NCI-H1105 treated with DMSO at 0.1 percent for 48 hours (cell line): Measurements from ENCODE around the gene NUDT14.

Experiments
- DNase-seq: peaks from one replicate; lab custom pipeline; 2025; lab: John Stamatoyannopoulos, UW

Gene NUDT14

GRCh38 chr14:105158794-105159193 lies 22.3 kb downstream of the NUDT14 start:
- no peak for DNase-seq

DNA sequence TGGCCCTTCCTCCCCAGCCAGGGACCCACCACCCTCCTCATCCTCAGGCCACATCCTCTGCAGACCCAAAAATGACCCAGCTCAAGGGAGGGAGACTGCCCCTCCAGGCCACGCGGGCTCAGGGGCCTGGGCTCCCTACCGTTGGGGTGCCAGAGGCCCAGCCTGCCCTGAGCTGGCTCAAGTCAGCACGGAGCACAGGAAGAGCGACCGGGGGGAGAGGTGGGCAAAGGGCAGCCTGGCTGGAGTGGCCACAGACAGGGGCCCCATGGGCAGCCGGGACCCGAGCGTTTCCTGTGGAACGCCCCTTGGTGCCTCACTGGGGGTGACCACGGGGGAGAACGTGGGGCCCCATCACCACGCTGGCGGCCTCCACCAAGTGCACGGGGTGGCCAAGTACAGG lies 23.2 kb downstream of the NUDT14 start:
- DNase-seq, result no peak

DNA sequence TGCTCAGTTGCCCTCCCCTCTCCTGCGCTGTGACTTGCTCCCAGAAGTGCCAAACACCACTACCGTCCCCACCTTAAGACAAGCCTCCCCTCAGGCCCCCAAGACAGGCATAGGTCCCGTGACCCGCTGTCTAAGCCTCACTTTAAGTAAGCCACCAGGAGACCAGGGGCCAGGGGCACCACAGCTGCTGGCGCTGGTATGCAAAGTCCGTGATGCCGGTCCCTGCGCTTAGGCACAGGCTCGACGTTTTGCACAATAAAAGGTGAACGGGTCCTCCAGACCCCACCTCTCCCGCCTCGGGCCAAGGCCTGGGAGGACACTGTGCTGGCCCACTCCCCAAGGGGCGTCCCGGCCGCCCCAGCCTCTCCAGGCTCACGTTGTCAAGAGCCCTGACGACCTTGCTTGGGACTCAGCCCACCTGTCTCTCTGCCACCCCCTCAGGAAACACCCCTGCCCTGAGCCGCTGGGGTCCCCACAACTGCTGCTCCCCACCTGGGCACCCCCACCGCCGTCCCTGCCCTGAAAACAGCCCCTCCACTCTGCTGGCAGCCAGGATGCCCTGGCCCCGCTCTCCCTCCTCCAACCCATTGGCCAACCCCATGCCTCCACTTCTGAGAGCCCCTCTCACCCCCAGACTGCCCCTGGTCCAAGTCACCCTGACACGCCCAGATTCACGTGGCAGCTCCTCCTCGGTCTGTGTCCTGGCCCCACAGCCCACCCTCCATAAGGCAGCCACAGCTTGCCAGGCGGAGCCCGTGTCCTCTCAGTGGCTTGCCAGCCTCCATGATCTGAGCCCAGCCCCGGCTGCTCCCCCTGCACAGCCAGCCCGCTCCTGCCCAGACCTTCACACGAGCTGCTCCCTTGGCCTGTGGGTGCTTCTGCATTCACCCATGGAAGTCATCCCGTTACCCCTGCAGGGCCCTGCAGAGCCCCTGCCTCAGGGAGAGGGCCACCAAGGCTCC lies 24.4 kb downstream of the NUDT14 start:
- no peak for DNase-seq

GRCh38 chr14:105155681-105156413 lies 25.3 kb downstream of the NUDT14 start:
- no peak for DNase-seq

DNA sequence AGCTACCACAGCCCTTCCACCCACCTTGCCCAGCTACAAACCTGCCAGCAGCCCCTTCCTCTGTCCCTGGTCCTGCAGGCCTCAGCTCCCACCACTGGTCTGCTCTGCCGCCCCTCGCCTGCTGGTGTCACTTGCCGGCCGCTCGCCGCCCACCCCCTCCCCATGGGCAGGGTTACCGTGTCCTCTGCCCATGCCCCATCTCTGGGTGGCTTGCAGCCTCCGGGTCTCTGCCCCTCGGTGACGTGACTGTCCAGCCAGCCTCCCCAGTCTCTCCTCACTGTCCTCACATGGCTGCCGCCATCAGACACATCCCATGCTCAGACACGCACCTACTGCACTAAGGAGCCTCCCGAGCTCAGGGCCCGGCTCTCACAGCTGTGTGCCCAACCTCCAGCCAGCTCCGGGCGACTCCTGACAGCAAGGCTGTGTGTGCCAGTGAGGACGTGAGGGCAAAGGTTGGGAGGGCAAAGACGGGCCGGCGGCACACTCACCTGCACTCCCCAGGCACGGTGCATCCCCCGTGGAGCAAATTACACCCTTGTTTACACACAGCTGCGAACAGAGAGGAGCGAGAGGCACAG lies 26.0 kb downstream of the NUDT14 start:
- DNase-seq, result no peak

- no peak for DNase-seq
These were observed 26.6 kb downstream of the NUDT14 start for GRCh38 chr14:105154476-105154871.

GRCh38 chr14:105153739-105154475 lies 27.2 kb downstream of the NUDT14 start:
- no peak for DNase-seq

- DNase-seq, result no peak
These were observed 27.8 kb downstream of the NUDT14 start for GRCh38 chr14:105153331-105153731.

- DNase-seq, result no peak
These were observed 28.3 kb downstream of the NUDT14 start for GRCh38 chr14:105152794-105153241.

GRCh38 chr14:105151838-105152793 lies 29.0 kb downstream of the NUDT14 start:
- no peak for DNase-seq

GRCh38 chr14:105151084-105151837 lies 29.9 kb downstream of the NUDT14 start:
- no peak for DNase-seq

DNA sequence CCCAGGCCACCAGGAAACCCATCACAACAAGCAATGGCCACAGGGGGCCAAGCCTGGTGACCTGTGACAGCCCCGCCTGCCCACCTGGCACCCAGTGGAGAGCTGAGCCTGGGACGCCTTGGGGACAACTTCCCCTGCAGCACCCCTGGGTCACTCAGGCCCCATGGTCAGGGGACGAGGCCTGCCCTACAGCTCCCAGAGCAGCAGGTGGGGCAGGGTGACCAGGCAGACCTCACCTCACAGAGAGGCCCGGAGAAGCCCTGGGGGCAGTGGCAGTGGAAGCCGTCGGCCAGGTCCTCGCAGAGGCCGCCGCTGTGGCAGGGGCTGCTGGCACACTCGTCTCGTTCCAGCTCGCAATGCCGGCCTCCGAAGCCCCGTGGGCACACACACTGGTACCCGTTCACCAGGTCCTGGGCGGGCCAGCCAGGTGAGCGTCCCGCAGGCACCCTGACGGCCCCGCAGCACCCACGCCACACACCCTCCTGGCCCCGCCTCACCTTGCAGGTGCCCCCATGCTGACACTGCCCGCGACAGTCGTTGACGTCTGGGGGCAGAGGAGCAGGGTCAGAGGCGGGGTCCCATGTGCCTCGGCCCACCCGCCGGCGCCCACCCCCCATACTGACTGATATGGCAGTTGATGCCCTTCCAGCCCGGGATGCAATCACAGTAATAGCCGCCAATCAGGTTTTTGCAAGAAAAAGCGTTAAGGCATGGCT lies 30.6 kb downstream of the NUDT14 start:
- DNase-seq, result no peak

DNA sequence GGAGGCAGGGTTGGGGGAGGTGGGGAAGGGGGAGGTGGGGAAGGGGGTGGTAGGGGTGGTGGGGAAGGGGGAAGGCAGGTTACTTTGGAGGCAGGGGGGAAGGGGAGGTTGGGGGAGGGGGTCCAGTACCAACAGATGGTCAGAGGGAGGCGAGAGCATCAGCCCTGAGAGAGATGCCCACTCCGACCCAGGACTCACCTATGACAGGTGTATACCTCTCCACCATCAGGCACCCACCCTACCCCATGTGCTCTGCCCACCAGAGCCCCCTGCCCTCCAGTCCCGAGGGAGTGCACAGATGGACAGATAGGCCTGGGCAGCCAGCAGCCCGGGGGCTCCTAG lies 31.1 kb downstream of the NUDT14 start:
- no peak for DNase-seq

GRCh38 chr14:105149146-105149781 lies 31.8 kb downstream of the NUDT14 start:
- DNase-seq, result no peak

GRCh38 chr14:105148604-105149145 lies 32.4 kb downstream of the NUDT14 start:
- DNase-seq, result no peak

- DNase-seq, result no peak
These were observed 33.2 kb downstream of the NUDT14 start for GRCh38 chr14:105147671-105148603.

DNA sequence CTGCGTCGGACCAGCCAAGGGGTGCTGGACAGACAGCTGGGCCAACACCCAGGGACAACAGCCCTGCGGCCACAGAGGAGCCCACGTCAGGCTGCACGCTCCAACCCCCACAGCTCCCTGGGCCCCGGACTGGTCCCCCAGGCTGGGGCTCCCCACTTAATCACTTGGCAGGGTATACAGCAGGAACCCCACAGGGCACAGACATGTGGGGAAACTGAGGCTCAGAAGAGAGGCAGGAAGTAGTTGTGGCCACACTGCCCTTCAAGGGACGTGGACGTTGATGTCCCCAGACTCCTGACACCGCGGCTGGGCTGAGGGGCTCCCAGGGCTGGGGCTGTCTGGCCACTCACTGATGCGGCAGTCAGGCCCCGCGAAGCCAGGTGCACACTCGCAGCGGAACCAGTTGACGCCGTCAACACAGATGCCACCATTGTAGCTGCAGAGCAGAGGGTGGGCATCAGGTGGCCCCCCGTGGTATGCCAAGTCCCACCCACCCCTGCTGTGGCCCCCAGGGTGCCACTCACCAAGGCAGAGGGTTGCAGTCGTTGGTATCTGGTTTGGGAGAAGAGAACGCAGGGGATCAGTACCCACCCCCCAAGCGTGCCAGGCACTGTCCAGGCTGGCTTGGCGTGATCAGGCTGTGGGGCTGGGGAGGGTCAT lies 34.0 kb downstream of the NUDT14 start:
- no peak for DNase-seq
